ENCODE results near the gene HSD11B1.

- no peak for TF ChIP-seq POLR2A (IDR thresholded peaks at IDR 0.05)
- TF ChIP-seq, protein P1, sequence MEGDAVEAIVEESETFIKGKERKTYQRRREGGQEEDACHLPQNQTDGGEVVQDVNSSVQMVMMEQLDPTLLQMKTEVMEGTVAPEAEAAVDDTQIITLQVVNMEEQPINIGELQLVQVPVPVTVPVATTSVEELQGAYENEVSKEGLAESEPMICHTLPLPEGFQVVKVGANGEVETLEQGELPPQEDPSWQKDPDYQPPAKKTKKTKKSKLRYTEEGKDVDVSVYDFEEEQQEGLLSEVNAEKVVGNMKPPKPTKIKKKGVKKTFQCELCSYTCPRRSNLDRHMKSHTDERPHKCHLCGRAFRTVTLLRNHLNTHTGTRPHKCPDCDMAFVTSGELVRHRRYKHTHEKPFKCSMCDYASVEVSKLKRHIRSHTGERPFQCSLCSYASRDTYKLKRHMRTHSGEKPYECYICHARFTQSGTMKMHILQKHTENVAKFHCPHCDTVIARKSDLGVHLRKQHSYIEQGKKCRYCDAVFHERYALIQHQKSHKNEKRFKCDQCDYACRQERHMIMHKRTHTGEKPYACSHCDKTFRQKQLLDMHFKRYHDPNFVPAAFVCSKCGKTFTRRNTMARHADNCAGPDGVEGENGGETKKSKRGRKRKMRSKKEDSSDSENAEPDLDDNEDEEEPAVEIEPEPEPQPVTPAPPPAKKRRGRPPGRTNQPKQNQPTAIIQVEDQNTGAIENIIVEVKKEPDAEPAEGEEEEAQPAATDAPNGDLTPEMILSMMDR (IDR thresholded peaks at IDR 0.05), result no peak
Measured at GRCh38 chr1:209714338-209714737, 9.7 kb downstream of the HSD11B1 start.
